K562 (cell line): ENCODE measurements around the gene DGKA. TPM values are rescaled to one million over a fixed set of nuclear protein-coding genes. Genes with fewer than 3 reads are reported as not detected.

ENCODE experiments used
- ARID1B ChIP-seq: fragments of 450-650 bp; IDR thresholded peaks from 2 replicates; pipeline ENCODE4 v1.6.1; 2016; ENCODE audit warnings: antibody characterized with exemption, mild to moderate bottlenecking, inconsistent platforms
- ARID2 ChIP-seq: fragments of 450-650 bp; IDR thresholded peaks from 2 replicates; pipeline ENCODE4 v1.6.1; 2017; ENCODE audit warnings: antibody characterized with exemption, mild to moderate bottlenecking
- CC2D1A ChIP-seq: fragments of 450-650 bp; IDR thresholded peaks from 2 replicates; pipeline ENCODE4 v1.6.1; 2017; ENCODE audit warnings: mild to moderate bottlenecking
- CREM ChIP-seq: IDR thresholded peaks from 2 replicates; pipeline ENCODE4 v1.6.1; 2014; ENCODE audit warnings: antibody characterized with exemption, low read depth
- ESRRA ChIP-seq: fragments of 450-650 bp; IDR thresholded peaks from 2 replicates; pipeline ENCODE4 v1.6.1; 2014; ENCODE audit warnings: low read depth, mild to moderate bottlenecking, moderate library complexity, borderline replicate concordance
- GATAD2B ChIP-seq: fragments of 450-650 bp; IDR thresholded peaks from 2 replicates; pipeline ENCODE4 v1.6.1; 2017; ENCODE audit warnings: mild to moderate bottlenecking, borderline replicate concordance
- MCM7 ChIP-seq, 2 experiments: fragments of 450-650 bp; IDR thresholded peaks; 2 replicates each; pipeline ENCODE4 v1.6.1; 2016 to 2018
- MTA1 ChIP-seq: fragments of 450-650 bp; IDR thresholded peaks from 2 replicates; pipeline ENCODE4 v1.6.1; 2017; ENCODE audit warnings: borderline replicate concordance
- MTA3 ChIP-seq: fragments of 450-650 bp; formaldehyde crosslinking; IDR thresholded peaks from 2 replicates; pipeline ENCODE4 v1.6.1; 2017; ENCODE audit warnings: mild to moderate bottlenecking, borderline replicate concordance
- MTF1 ChIP-seq: fragments of 250-450 bp; sonication (Bioruptor Pico); IDR thresholded peaks from 2 replicates; pipeline ENCODE4 v1.9.0; 2021; ENCODE audit warnings: moderate library complexity, mild to moderate bottlenecking, inconsistent platforms, borderline replicate concordance
- SETDB1 ChIP-seq: IDR thresholded peaks from one replicate; pipeline ENCODE4 v1.6.1; 2012; ENCODE audit warnings: low read length, control low read depth, inconsistent platforms
- TRIM24 ChIP-seq, 2 experiments: fragments of 450-650 bp; IDR thresholded peaks; 2 replicates each; pipeline ENCODE4 v1.6.1; 2016
- ZNF143 ChIP-seq: sonication (generic); formaldehyde crosslinking; IDR thresholded peaks from 2 replicates; pipeline ENCODE4 v1.9.0; 2022; ENCODE audit warnings: mild to moderate bottlenecking, missing genetic modification reagents
- ZNF184 ChIP-seq: sonication (generic); formaldehyde crosslinking; IDR thresholded peaks from 2 replicates; pipeline ENCODE4 v1.5.0; 2020; ENCODE audit warnings: missing genetic modification reagents
- ZNF253 ChIP-seq: fragments of 250-450 bp; sonication (Bioruptor Pico); conservative IDR thresholded peaks from 2 replicates; pipeline ENCODE4 v1.6.1; 2021; ENCODE audit warnings: mild to moderate bottlenecking
- polyA plus RNA-seq, 8 experiments: library from polyadenylated mRNA; depleted of rRNA in 4 of 8; stranded (reverse) in 5 of 8; unstranded in 3 of 8; fragments of >200 nt; fragmentation: Nextera tagmentation in 2 of 8; fragmentation: Illumina TruSeq in 1 of 8; extraction: Ambion mirVana in 2 of 8; extraction: Trizol in 1 of 8; gene quantifications; 2 replicates each; pipeline versions ENCODE4 v1.2.1 to v1.2.3, GENCODE V29; 2011 to 2014; ENCODE audit warnings: inconsistent platforms in 1 of 8, missing spikeins in 1 of 8
- total RNA-seq, 7 experiments: library from RNA; depleted of rRNA in 6 of 7; stranded (reverse); fragments of >200 nt in 6 of 7; fragmentation: Illumina TruSeq in 2 of 7; extraction: Trizol in 2 of 7; gene quantifications; 2 replicates each; pipeline versions ENCODE4 v1.2.1 to v1.2.3, GENCODE V29; 2011 to 2021; ENCODE audit warnings: low replicate concordance in 1 of 7
- TF ChIP-seq, protein P1 (sequence below): fragments of 450-650 bp; formaldehyde crosslinking; IDR thresholded peaks from 2 replicates; pipeline ENCODE4 v1.4.0; 2020; ENCODE audit warnings: mild to moderate bottlenecking, moderate library complexity
- TF ChIP-seq, protein P2 (sequence below), 2 experiments: fragments of 450-650 bp; IDR thresholded peaks; 2 replicates each; pipeline ENCODE4 v1.6.1; 2018; ENCODE audit warnings: mild to moderate bottlenecking in 2 of 2, low read depth in 1 of 2; ENCODE audit not compliant: partially characterized antibody in 2 of 2
- TF ChIP-seq, protein P3 (sequence below), 2 experiments: fragments of 250-450 bp in 1 of 2; fragments of 450-650 bp in 1 of 2; sonication (Bioruptor Pico) in 1 of 2; IDR thresholded peaks; 2 replicates each; pipeline versions ENCODE4 v1.6.1 to v1.8.0; 2016 to 2021; ENCODE audit warnings: mild to moderate bottlenecking in 2 of 2, moderate library complexity in 2 of 2, missing compliant biosample characterization in 1 of 2, missing genetic modification characterization in 1 of 2
- TF ChIP-seq, protein P4 (sequence below), 3 experiments: IDR thresholded peaks in 2 of 3; conservative IDR thresholded peaks in 1 of 3; 2 replicates each; pipeline ENCODE4 v1.5.1; 2011 to 2012; ENCODE audit warnings: low read length in 3 of 3, mild to moderate bottlenecking in 3 of 3, control low read depth in 2 of 3, improper control_type of control experiment in 1 of 3, inconsistent platforms in 1 of 3, low read depth in 1 of 3, mixed read lengths in 1 of 3, moderate library complexity in 1 of 3; ENCODE audit not compliant: insufficient read depth in 2 of 3
- TF ChIP-seq, protein P5 (sequence below): fragments of 450-650 bp; formaldehyde crosslinking; conservative IDR thresholded peaks from 2 replicates; pipeline ENCODE4 v1.4.0; 2022; ENCODE audit warnings: mild to moderate bottlenecking, missing genetic modification characterization

DGKA gene
- total and polyA plus RNA-seq, 9 of the 15 experiments (the other 6 are each of a cell fraction or from before 2014, with no cell fraction given), result 3.4 to 12.4 (median 6.2) TPM

DNA sequence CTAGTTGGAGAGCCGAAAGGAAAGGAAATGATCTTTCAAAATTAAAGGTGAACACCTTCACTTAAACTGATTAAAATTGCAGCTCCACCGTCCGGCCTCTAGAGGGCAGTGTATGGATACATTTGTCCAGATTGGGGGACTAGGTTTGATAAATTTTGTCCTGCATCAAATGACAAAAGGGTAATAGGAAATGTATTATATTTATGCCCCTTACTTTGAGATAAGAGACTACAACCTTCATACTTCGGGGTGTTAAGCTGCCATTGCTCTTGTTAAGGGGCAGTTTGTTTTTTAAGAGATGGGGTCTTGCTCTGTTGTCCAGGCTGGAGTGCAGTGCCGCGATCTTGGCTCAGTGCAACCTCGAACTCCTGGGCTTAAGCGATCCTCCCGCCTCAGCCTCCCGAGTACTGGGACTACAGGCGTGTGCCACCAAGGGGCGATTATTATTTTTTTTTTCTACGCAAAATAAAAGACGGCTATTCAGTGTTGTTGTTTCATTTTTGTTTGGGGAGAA lies 65.3 kb downstream of the DGKA start (continued):
- TF ChIP-seq, protein P1, sequence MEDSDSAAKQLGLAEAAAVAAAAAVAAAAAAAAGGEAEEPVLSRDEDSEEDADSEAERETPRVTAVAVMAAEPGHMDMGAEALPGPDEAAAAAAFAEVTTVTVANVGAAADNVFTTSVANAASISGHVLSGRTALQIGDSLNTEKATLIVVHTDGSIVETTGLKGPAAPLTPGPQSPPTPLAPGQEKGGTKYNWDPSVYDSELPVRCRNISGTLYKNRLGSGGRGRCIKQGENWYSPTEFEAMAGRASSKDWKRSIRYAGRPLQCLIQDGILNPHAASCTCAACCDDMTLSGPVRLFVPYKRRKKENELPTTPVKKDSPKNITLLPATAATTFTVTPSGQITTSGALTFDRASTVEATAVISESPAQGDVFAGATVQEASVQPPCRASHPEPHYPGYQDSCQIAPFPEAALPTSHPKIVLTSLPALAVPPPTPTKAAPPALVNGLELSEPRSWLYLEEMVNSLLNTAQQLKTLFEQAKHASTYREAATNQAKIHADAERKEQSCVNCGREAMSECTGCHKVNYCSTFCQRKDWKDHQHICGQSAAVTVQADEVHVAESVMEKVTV, result peak; percentile 66
- TF ChIP-seq CREM, result no peak
- peak; percentile 44 for TF ChIP-seq MTA3
- TF ChIP-seq, protein P2, sequence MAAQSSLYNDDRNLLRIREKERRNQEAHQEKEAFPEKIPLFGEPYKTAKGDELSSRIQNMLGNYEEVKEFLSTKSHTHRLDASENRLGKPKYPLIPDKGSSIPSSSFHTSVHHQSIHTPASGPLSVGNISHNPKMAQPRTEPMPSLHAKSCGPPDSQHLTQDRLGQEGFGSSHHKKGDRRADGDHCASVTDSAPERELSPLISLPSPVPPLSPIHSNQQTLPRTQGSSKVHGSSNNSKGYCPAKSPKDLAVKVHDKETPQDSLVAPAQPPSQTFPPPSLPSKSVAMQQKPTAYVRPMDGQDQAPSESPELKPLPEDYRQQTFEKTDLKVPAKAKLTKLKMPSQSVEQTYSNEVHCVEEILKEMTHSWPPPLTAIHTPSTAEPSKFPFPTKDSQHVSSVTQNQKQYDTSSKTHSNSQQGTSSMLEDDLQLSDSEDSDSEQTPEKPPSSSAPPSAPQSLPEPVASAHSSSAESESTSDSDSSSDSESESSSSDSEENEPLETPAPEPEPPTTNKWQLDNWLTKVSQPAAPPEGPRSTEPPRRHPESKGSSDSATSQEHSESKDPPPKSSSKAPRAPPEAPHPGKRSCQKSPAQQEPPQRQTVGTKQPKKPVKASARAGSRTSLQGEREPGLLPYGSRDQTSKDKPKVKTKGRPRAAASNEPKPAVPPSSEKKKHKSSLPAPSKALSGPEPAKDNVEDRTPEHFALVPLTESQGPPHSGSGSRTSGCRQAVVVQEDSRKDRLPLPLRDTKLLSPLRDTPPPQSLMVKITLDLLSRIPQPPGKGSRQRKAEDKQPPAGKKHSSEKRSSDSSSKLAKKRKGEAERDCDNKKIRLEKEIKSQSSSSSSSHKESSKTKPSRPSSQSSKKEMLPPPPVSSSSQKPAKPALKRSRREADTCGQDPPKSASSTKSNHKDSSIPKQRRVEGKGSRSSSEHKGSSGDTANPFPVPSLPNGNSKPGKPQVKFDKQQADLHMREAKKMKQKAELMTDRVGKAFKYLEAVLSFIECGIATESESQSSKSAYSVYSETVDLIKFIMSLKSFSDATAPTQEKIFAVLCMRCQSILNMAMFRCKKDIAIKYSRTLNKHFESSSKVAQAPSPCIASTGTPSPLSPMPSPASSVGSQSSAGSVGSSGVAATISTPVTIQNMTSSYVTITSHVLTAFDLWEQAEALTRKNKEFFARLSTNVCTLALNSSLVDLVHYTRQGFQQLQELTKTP (IDR thresholded peaks at IDR 0.05; ENCODE audit: low read depth in 1 of 2, partially characterized antibody in 2 of 2), result peak in 1 of 2 experiments; percentile 36
- TF ChIP-seq SETDB1, result no peak
- 0 out of 4 replicates have a peak, but pooled peaks have one; percentile 15 to 17 for TF ChIP-seq TRIM24 (IDR thresholded peaks at IDR 0.05)
- TF ChIP-seq MTF1 (CRISPR knock-in tag), result no peak
- TF ChIP-seq, protein P3, sequence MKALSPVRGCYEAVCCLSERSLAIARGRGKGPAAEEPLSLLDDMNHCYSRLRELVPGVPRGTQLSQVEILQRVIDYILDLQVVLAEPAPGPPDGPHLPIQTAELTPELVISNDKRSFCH (CRISPR knock-in tag; IDR thresholded peaks at IDR 0.05), result no peak
- TF ChIP-seq, protein P3 (tag; IDR thresholded peaks at IDR 0.05), result 0 out of 2 replicates have a peak, but pooled peaks have one; percentile 43
- no peak for TF ChIP-seq GATAD2B
- TF ChIP-seq ZNF253 (CRISPR knock-in tag), result no peak
- TF ChIP-seq CC2D1A, result peak; percentile 72
- no peak for TF ChIP-seq ARID1B
- TF ChIP-seq, protein P4, sequence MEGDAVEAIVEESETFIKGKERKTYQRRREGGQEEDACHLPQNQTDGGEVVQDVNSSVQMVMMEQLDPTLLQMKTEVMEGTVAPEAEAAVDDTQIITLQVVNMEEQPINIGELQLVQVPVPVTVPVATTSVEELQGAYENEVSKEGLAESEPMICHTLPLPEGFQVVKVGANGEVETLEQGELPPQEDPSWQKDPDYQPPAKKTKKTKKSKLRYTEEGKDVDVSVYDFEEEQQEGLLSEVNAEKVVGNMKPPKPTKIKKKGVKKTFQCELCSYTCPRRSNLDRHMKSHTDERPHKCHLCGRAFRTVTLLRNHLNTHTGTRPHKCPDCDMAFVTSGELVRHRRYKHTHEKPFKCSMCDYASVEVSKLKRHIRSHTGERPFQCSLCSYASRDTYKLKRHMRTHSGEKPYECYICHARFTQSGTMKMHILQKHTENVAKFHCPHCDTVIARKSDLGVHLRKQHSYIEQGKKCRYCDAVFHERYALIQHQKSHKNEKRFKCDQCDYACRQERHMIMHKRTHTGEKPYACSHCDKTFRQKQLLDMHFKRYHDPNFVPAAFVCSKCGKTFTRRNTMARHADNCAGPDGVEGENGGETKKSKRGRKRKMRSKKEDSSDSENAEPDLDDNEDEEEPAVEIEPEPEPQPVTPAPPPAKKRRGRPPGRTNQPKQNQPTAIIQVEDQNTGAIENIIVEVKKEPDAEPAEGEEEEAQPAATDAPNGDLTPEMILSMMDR (IDR thresholded peaks at IDR 0.05 in 2 of 3, conservative IDR thresholded peaks at IDR 0.05 in 1 of 3; ENCODE audit: insufficient read depth in 2 of 3, low read depth in 1 of 3, low read length in 3 of 3), result peak; percentile 80 to 94 (median 87)
- TF ChIP-seq ARID2, result peak; percentile 65; the same call in 1 of the 2 replicates
- TF ChIP-seq ZNF184 (CRISPR knock-in tag), result no peak
- TF ChIP-seq ZNF143, result no peak
- TF ChIP-seq MTA1, result peak; percentile 67; the same call in 1 of the 2 replicates
- TF ChIP-seq, protein P5, sequence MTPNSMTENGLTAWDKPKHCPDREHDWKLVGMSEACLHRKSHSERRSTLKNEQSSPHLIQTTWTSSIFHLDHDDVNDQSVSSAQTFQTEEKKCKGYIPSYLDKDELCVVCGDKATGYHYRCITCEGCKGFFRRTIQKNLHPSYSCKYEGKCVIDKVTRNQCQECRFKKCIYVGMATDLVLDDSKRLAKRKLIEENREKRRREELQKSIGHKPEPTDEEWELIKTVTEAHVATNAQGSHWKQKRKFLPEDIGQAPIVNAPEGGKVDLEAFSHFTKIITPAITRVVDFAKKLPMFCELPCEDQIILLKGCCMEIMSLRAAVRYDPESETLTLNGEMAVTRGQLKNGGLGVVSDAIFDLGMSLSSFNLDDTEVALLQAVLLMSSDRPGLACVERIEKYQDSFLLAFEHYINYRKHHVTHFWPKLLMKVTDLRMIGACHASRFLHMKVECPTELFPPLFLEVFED (CRISPR knock-in tag), result no peak
- TF ChIP-seq ESRRA, result peak; percentile 43; the same call in 1 of the 2 replicates
- 0 out of 4 replicates have a peak, but pooled peaks of 1 of the 2 experiments have one; percentile 13 for TF ChIP-seq MCM7 (IDR thresholded peaks at IDR 0.05)
